ENCODE data around the gene CORO1C.

GRCh38 chr12:108668063-108668462 lies 63.3 kb downstream of the CORO1C start:
- TF ChIP-seq, protein P1, sequence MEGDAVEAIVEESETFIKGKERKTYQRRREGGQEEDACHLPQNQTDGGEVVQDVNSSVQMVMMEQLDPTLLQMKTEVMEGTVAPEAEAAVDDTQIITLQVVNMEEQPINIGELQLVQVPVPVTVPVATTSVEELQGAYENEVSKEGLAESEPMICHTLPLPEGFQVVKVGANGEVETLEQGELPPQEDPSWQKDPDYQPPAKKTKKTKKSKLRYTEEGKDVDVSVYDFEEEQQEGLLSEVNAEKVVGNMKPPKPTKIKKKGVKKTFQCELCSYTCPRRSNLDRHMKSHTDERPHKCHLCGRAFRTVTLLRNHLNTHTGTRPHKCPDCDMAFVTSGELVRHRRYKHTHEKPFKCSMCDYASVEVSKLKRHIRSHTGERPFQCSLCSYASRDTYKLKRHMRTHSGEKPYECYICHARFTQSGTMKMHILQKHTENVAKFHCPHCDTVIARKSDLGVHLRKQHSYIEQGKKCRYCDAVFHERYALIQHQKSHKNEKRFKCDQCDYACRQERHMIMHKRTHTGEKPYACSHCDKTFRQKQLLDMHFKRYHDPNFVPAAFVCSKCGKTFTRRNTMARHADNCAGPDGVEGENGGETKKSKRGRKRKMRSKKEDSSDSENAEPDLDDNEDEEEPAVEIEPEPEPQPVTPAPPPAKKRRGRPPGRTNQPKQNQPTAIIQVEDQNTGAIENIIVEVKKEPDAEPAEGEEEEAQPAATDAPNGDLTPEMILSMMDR (IDR thresholded peaks at IDR 0.05; ENCODE audit: poor library complexity, severe bottlenecking), result no peak
- TF ChIP-seq EZH2 (IDR thresholded peaks at IDR 0.05; ENCODE audit: borderline replicate concordance, insufficient read depth, low read length, poor library complexity, severe bottlenecking), result no peak
